ENCODE results near the gene SEPHS1.
"Not testable (repeated sequence)": the region's sequence is repeated elsewhere in the genome, so short reads cannot be mapped to it uniquely, and the experiment has no call there.

The SEPHS1 gene, protein sequence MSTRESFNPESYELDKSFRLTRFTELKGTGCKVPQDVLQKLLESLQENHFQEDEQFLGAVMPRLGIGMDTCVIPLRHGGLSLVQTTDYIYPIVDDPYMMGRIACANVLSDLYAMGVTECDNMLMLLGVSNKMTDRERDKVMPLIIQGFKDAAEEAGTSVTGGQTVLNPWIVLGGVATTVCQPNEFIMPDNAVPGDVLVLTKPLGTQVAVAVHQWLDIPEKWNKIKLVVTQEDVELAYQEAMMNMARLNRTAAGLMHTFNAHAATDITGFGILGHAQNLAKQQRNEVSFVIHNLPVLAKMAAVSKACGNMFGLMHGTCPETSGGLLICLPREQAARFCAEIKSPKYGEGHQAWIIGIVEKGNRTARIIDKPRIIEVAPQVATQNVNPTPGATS

DNA sequence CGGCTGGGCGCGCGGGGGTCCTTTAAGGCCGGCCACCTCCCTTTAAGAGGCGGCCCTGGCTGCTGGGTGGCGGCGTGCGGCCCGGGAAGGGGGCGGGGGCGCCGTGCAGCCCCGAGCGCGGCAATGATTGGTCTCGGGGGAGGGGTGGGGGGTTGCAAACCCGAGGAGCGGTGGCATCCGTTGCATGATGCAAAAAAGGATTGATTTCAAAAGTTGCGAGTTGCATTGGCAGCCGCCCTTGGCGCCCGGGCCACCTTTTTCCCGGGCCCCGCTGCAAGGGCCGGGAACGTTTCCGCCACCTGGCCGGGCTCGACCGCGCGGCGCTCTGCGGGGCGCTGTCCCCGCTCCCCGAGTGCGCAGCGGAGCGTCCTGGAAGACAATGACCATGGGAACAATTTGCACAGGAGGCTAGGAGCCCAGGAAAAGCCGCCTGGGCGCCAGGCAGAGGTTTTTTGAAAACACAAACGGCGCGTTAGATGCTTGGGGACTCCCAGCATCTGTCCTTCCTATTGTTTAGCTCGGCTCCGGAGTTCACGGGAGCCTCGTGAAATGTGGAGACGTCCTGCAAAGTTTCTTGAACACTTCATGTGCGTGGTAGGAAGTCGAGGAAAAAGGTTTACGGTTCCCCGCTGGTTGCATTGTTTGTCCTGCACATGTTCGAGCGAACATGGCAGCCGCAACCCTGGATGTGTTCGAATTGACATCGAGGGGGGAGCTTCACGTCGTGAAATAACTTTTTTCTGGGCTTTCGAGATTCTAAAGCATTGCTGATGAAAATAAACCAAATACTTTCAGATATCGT lies at the start of gene SEPHS1:
Gene SEPHS1 (minus strand): TSS at position 78 of the 802 bp plus-strand sequence. CDS start 3,343 bp downstream, outside the sequence.
- DNase-seq = no peak

GRCh38 chr10:13397052-13397451 lies 49.0 kb upstream of the SEPHS1 start:
- DNase-seq = no peak

DNA sequence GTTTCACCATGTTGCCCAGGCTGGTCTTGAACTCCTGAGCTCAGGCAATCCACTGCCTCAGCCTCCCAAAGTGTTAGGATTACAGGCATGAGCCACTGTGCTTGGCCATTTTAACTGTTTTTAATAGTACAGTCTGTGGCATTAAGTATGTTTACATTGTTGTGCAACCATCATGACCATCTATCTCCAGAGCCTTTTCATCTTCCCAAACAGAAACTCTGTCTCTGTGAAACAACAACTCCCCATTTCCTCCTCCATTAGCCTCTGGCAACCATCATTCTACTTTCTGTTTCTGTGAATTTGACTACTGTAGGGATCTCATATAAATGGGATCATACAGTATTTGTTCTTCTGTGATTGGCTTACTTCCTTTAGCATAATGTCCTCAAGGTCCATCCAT lies 48.3 kb upstream of the SEPHS1 start:
- DNase-seq = no peak

DNA sequence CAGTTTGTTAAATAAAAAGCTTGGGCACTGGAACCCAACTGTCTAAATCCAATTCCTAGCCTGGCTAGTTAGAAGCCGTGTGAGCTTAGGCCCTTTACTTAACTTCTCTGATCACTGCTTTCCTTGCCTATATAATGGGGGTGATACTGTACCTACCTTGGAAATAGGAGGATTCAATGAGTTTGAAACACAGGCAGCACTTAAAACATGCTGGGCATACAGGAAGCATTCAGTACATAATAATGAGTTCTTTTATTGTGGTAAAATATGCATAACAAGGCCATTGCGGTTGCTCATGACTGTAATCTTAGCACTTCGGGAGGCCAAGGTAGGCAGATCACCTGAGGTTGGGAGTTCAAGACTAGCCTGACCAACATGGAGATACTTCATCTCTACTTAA lies 47.4 kb upstream of the SEPHS1 start:
- no peak for DNase-seq

DNA sequence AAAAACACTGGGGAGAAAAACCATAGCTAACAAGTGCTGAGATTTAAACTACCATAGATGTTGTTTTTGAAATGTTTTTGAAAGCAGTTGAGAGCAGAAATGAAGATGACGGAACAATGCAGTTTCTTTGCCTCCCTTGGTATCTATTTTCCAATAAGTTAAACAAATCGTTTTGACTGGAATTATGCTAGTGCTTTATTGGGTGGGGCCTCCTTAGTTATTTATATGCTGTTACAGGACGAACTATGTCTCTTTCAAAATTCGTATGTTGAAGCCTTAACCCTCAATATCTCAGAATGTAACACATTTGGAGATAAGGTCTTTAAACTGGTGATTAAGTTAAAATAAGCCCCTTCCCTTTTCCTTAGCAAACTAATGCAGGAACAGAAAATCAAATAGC lies 45.5 kb upstream of the SEPHS1 start:
- no peak for DNase-seq

GRCh38 chr10:13392701-13393100 lies 44.6 kb upstream of the SEPHS1 start:
- DNase-seq = no peak

DNA sequence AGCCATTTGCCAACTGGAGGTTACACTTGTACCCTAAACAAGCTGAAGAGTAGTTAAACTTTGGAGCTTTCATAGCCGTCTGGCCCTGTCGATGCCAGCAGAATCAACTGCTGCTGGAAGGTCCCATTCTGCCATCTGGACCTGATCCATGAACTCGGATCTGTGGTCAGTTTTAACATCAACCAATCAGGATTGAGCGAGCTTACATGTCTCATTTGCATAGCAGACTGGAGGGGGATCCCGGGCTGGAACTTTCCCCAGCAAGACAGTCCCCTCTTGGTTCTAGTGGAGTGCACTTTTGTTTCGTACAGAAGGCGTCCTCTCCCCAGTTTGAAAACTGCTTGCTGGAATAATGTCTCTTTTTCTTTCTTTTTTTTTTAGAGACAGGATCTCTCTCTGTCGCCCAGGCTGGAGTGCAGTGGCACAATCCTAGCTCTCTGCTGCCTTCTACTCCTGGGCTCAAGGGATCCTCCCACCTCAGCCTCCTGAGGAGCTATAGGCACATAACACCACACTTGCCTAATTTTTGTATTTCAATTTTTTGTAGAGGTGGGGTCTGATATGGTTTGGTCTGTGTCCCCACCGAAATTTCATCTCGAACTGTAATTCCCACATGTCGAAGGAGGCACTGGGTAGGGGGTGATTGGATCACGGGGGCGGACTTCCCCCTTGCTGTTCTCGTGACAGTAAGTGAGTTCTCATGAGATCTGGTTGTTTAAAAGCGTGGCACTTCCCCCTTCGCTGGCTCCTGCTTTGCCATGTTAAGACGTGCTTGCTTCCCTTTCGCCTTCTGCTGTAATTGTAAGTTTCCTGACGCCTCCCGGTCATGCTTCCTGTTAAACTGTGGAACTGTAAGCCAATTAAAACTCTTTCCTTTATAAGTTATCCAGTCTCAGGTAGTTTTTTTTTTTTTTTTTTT lies 42.8 kb upstream of the SEPHS1 start:
- peak; percentile 69 for DNase-seq

DNA sequence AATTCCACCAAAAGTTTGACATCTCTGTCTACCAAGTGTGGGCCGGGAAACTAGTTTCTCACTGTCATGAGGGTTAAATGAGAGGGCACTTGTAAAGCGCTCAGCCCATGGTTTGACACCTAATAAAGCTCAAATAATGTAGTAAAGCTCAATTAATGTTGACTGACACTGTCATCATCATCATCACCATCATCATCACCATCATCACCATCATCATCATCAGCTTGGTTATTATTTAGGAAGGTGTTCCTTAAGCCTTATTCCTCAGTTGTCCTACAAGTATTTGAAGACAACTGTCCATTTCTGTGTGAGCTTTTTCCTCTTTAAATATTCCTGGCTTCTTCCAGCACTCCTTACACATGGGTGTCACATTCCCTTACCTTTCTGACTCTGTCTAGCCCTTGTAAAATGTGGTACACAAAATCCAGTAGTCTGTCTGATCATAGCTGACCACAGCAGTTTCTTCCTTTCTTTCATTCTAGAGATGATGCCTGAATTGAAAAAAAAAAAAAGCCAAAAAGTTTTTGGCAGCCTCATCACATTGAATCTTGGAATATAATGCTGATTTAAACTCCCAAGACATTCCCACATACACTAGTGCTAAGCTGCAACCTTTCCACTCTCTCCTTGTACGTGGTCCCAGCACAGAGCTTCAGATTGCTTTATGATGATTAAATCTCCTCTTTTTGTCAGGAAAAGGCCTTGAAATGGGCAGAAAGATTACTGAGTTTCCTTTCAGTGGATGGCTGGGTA lies 40.6 kb upstream of the SEPHS1 start:
- DNase-seq = no peak

- DNase-seq = no peak
Observed at GRCh38 chr10:13386021-13386420, 37.9 kb upstream of the SEPHS1 start.

DNA sequence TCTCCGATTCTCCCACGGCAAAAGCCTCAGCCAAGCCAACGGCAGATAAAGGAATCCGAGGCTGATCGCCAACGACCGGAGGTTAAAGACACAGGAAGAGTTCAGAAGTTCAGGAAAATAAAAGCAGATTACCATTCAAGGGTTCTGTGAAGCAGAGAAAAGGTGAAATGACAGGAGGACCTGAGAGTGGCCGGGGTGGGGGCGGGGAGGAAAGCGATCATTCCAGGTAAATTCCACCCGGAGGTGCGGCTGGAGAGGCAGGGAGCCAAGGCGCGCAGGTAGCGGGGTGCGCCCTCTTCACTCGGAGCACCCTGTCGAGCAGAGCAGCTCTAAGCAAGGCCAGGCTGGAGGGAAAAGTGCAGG lies 35.3 kb upstream of the SEPHS1 start:
- no peak for DNase-seq

- no peak for DNase-seq
Observed at GRCh38 chr10:13382703-13383398, 34.8 kb upstream of the SEPHS1 start.

GRCh38 chr10:13379061-13379460 lies 31.0 kb upstream of the SEPHS1 start:
- DNase-seq = not testable (repeated sequence)

- no peak for DNase-seq
Observed at GRCh38 chr10:13376746-13377145, 28.7 kb upstream of the SEPHS1 start.

DNA sequence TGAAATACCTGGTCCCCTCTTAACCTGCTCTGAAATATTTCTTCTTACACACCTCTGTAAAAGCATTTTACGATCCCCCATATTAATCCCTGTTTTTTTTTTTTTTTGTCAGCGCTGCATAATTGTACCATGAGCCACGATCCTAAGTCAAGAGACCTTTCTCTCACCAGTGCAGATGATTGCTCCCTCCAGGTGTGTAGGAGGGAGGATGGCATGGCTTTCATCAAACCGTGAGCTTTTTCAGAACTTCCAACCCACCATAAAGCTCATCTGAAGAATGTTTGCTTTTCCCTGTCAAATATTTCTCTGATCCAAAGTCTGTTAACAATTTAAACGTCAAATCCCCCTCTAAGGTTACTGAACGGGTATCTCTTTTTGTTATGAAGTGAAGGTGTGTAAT lies 28.2 kb upstream of the SEPHS1 start:
- DNase-seq = no peak

DNA sequence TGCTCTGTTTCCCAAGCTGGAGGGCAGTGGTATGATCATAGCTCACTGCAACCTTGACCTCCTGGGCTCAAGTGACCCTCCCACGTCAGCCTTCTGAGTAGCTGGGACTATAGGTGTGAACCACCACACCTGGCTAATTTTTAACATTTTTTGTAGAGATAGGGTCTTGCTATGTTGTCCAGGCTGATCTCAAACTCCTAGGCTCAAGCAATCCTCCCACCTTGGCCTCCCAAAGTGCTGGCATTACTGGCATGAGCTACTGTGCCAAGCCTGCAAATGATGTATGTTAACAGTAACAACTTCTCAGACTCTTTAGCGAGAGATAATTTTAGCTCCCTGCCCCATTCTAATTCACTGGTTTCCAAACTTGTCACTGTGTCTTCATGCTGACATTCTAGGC lies 27.7 kb upstream of the SEPHS1 start:
- DNase-seq = no peak

- no peak for DNase-seq
Observed at GRCh38 chr10:13373644-13374043, 25.6 kb upstream of the SEPHS1 start.

DNA sequence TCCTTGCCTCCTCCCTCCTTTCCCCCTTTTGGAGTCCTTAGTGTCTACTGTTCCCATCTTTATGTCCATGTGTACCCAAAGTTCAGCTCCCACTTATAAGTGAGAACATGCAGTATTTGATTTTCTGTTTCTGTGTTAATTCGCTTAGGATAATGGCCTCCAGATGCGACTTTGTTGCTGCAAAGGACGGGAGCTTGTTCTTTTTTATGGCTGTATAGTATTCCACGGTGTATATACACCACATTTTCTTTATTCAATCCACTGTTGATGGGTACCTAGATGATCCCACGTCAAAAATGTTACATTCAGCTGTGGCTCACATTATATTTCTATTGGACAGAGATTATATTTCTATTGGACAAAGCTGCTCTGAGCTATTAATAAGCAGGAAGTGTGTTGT lies 24.4 kb upstream of the SEPHS1 start:
- no peak for DNase-seq

DNA sequence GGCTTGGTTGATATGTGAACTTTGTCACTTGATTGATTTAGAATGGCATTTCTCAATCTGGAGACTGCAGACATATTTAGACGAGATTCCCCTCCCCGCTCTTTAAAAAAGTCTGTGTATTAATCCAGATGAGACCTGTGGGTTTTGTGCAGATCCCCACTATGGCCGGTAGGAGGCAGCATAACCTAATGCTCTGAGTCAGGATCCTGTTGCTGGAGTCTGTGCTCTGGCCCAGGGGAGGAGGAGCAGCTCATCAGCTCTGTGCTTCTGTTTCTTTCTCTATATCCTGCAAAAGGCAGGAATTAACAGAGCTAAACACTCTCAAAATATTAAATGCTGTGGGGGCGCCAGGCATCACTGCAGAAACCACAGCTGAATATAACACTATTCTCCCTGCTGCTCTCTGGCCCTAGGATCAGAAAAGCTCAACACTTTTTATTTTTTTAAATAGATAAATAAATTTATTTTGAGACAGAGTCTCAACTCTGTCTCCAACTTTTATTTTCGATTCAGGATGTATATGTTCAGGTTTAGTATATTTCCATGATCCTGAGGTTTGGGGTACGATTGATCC lies 23.9 kb upstream of the SEPHS1 start:
- no peak for DNase-seq

GRCh38 chr10:13366891-13367290 lies 18.8 kb upstream of the SEPHS1 start:
- no peak for DNase-seq

- DNase-seq = no peak
Observed at GRCh38 chr10:13365831-13366230, 17.7 kb upstream of the SEPHS1 start.

- no peak for DNase-seq
Observed at GRCh38 chr10:13365243-13365642, 17.1 kb upstream of the SEPHS1 start.
